K562 (cell line): ENCODE data around the gene SUPT3H. TPM values are rescaled to one million over a fixed set of nuclear protein-coding genes. Genes with fewer than 3 reads are reported as not detected.

Experiments
- ATAC-seq: fragments of 200-7000 bp; cut with Tn5 transposase; 3 replicates; pipeline ENCODE4 v1.9.1; 2020; ENCODE audit warnings: moderate library complexity
- BruUV-seq: library from RNA; stranded (reverse); fragments of 400-500 nt; replicated peaks from 2 replicates; lab custom pipeline; 2021; lab: Mats Ljungman, UMichigan
- CTCF ChIA-PET: fragments of 300-600 bp; formaldehyde crosslinking; extraction: SDS; loops from one replicate; lab custom pipeline; 2021; ENCODE audit warnings: low intra/inter-chr PET ratio; lab: Yijun Ruan, JAX
- POLR2A ChIA-PET: fragments of 300-600, 350-650 bp; sonication (Branson Sonifier 250); formaldehyde crosslinking; extraction: SDS; loops from one replicate; lab custom pipeline; 2021; ENCODE audit warnings: antibody characterized with exemption, inconsistent platforms; lab: Yijun Ruan, JAX
- DNase-seq, 4 experiments: peaks; one replicate each; pipeline versions ENCODE4 v3.0.0 to v3.0.0-alpha.2; 2011 to 2018; ENCODE audit warnings: low spot score in 3 of 4, mixed read lengths in 3 of 4; ENCODE audit errors: extremely low read depth in 1 of 4
- FAIRE-seq: peaks from 2 replicates; lab custom pipeline; 2011; peaks lifted over from hg19 to GRCh38; lab: Jason Lieb, UNC
- H2AFZ ChIP-seq: 2 replicates; pipeline ENCODE4 v1.6.0; 2011; ENCODE audit warnings: low read depth, low read length, control low read depth, inconsistent platforms
- H3K27ac ChIP-seq: fragments of 200-600 bp; 3 replicates; pipeline ENCODE4 v1.8.0; 2011; ENCODE audit warnings: low read depth, mild to moderate bottlenecking, control low read depth, inconsistent platforms, low read length, moderate library complexity, mixed read lengths; ENCODE audit errors: extremely low read depth
- H3K27me3 ChIP-seq, 2 experiments: fragments of 300-600 bp in 1 of 2; 2 replicates in 1 of 2; 3 replicates in 1 of 2; pipeline versions ENCODE4 v1.6.0 to v1.8.0; 2011; ENCODE audit warnings: inconsistent platforms in 2 of 2, low read length in 2 of 2, mild to moderate bottlenecking in 1 of 2, mixed read lengths in 1 of 2, moderate library complexity in 1 of 2; ENCODE audit not compliant: control insufficient read depth in 2 of 2, insufficient read depth in 2 of 2
- H3K36me3 ChIP-seq: fragments of 300-600 bp; 3 replicates; pipeline ENCODE4 v1.8.0; 2011; ENCODE audit warnings: mild to moderate bottlenecking, low read length, inconsistent platforms; ENCODE audit not compliant: control insufficient read depth, insufficient read depth
- H3K4me1 ChIP-seq, 2 experiments: fragments of 200-600 bp in 1 of 2; replicated peaks in 1 of 2; 2 replicates in 1 of 2; 3 replicates in 1 of 2; pipeline versions ENCODE4 v1.5.1 to v1.8.0; 2011; ENCODE audit warnings: inconsistent platforms in 2 of 2, low read length in 2 of 2, mild to moderate bottlenecking in 1 of 2, mixed read lengths in 1 of 2, moderate library complexity in 1 of 2; ENCODE audit not compliant: control insufficient read depth in 2 of 2, insufficient read depth in 2 of 2
- H3K4me2 ChIP-seq: 2 replicates; pipeline ENCODE4 v1.6.1; 2011; ENCODE audit warnings: low read length, control low read depth, inconsistent platforms, mixed read lengths; ENCODE audit not compliant: insufficient read depth
- H3K4me3 ChIP-seq: fragments of 200-600 bp; sonication (generic), shearing (Covaris generic); 2 replicates; pipeline ENCODE4 v1.5.1; 2016; ENCODE audit warnings: control low read depth, inconsistent platforms
- H3K79me2 ChIP-seq: fragments of 200-600 bp; 3 replicates; pipeline ENCODE4 v1.8.0; 2011; ENCODE audit warnings: low read length, inconsistent platforms; ENCODE audit not compliant: control insufficient read depth, insufficient read depth
- H3K9ac ChIP-seq, 2 experiments: 2 replicates each; pipeline versions ENCODE4 v1.6.0 to v1.6.1; 2011; ENCODE audit warnings: low read depth in 2 of 2, low read length in 2 of 2, control low read depth in 1 of 2, inconsistent platforms in 1 of 2, mild to moderate bottlenecking in 1 of 2, mixed read lengths in 1 of 2; ENCODE audit not compliant: insufficient read depth in 1 of 2
- H3K9me1 ChIP-seq: one replicate; pipeline ENCODE4 v1.6.0; 2011; ENCODE audit warnings: inconsistent platforms, mild to moderate bottlenecking, low read length, moderate library complexity; ENCODE audit not compliant: control insufficient read depth, insufficient read depth
- H3K9me3 ChIP-seq: replicated peaks from 2 replicates; pipeline ENCODE4 v1.5.1; 2011; ENCODE audit warnings: low read depth, low read length, inconsistent platforms; ENCODE audit not compliant: control insufficient read depth, insufficient read depth
- H4K20me1 ChIP-seq: replicated peaks from 2 replicates; pipeline ENCODE4 v1.6.1; 2011; ENCODE audit warnings: low read length, inconsistent platforms, mixed read lengths; ENCODE audit not compliant: control insufficient read depth, insufficient read depth
- DNMT1 ChIP-seq: fragments of 450-650 bp; IDR thresholded peaks from 2 replicates; pipeline ENCODE4 v1.6.1; 2016; ENCODE audit warnings: antibody characterized with exemption, mild to moderate bottlenecking
- E2F4 ChIP-seq: sonication (generic); formaldehyde crosslinking; IDR thresholded peaks from 2 replicates; pipeline ENCODE4 v1.8.0; 2022; ENCODE audit warnings: mild to moderate bottlenecking, low read depth, missing genetic modification reagents
- HMG20A ChIP-seq: fragments of 450-650 bp; formaldehyde crosslinking; conservative IDR thresholded peaks from 2 replicates; pipeline ENCODE4 v1.4.0; 2020; ENCODE audit warnings: mild to moderate bottlenecking, mixed read lengths
- ILF3 ChIP-seq: fragments of 450-650 bp; IDR thresholded peaks from 2 replicates; pipeline ENCODE4 v1.6.1; 2018; ENCODE audit warnings: antibody characterized with exemption, mild to moderate bottlenecking, moderate library complexity, borderline replicate concordance
- MCM3 ChIP-seq: fragments of 450-650 bp; IDR thresholded peaks from 2 replicates; pipeline ENCODE4 v1.6.1; 2016
- RBM25 ChIP-seq: fragments of 200-400 bp; formaldehyde crosslinking; IDR thresholded peaks from 2 replicates; pipeline ENCODE4 v1.6.1; 2018; ENCODE audit warnings: low read length, low read depth, moderate library complexity; ENCODE audit not compliant: severe bottlenecking
- RFX1 ChIP-seq: fragments of 450-650 bp; IDR thresholded peaks from 2 replicates; pipeline ENCODE4 v1.6.1; 2016; ENCODE audit warnings: mild to moderate bottlenecking, moderate library complexity
- YY1 ChIP-seq, 3 experiments: IDR thresholded peaks; 2 replicates each; pipeline ENCODE4 v1.6.1; 2011; ENCODE audit warnings: low read length in 2 of 3, mild to moderate bottlenecking in 2 of 3, moderate library complexity in 2 of 3, borderline replicate concordance in 1 of 3, control low read depth in 1 of 3, low read depth in 1 of 3; ENCODE audit not compliant: insufficient read depth in 3 of 3, insufficient replicate concordance in 2 of 3, control insufficient read depth in 1 of 3, insufficient read length in 1 of 3; ENCODE audit errors: extremely low read depth in 1 of 3
- ZBTB7A ChIP-seq: IDR thresholded peaks from 2 replicates; pipeline ENCODE4 v1.6.1; 2011; ENCODE audit warnings: low read depth, mild to moderate bottlenecking, low read length, moderate library complexity, borderline replicate concordance; ENCODE audit not compliant: control insufficient read depth
- ZBTB8A ChIP-seq: fragments of 450-650 bp; IDR thresholded peaks from 2 replicates; pipeline ENCODE4 v1.6.1; 2018; ENCODE audit warnings: mild to moderate bottlenecking, moderate library complexity; ENCODE audit not compliant: partially characterized antibody
- ZFX ChIP-seq: sonication (generic); formaldehyde crosslinking; IDR thresholded peaks from 2 replicates; pipeline ENCODE4 v1.8.0; 2022; ENCODE audit warnings: mild to moderate bottlenecking, missing genetic modification reagents, moderate library complexity
- ZNF253 ChIP-seq: fragments of 250-450 bp; sonication (Bioruptor Pico); conservative IDR thresholded peaks from 2 replicates; pipeline ENCODE4 v1.6.1; 2021; ENCODE audit warnings: mild to moderate bottlenecking
- ZNF583 ChIP-seq: fragments of 250-450 bp; sonication (Bioruptor Pico); IDR thresholded peaks from 2 replicates; pipeline ENCODE4 v1.4.0; 2020
- WGBS: fragments of 100-300 bp; shearing (Covaris generic); methylation state at CpG from one replicate; pipeline ENCODE4 v1.1.6; 2016; ENCODE audit warnings: low coverage, mixed read lengths; ENCODE audit not compliant: insufficient coverage; ENCODE audit errors: missing lambda C conversion rate; 5-methylcytosine and 5-hydroxymethylcytosine counted together
- in situ Hi-C: fragments of 300-500 bp; cut with MboI; formaldehyde crosslinking; loops from 4 replicates; pipeline ENCODE4 v1.15.0; 2018; ENCODE audit warnings: inconsistent platforms, mixed read lengths
- intact Hi-C: fragments of 100-400 bp; cut with micrococcal nuclease; formaldehyde crosslinking; loops from 2 replicates; pipeline ENCODE4 v1.14.2; 2022
- polyA plus RNA-seq, 8 experiments: library from polyadenylated mRNA; depleted of rRNA in 4 of 8; stranded (reverse) in 5 of 8; unstranded in 3 of 8; fragments of >200 nt; fragmentation: Nextera tagmentation in 2 of 8; fragmentation: Illumina TruSeq in 1 of 8; extraction: Ambion mirVana in 2 of 8; extraction: Trizol in 1 of 8; gene quantifications; 2 replicates each; pipeline versions ENCODE4 v1.2.1 to v1.2.3, GENCODE V29; 2011 to 2014; ENCODE audit warnings: inconsistent platforms in 1 of 8, missing spikeins in 1 of 8
- total RNA-seq, 7 experiments: library from RNA; depleted of rRNA in 6 of 7; stranded (reverse); fragments of >200 nt in 6 of 7; fragmentation: Illumina TruSeq in 2 of 7; extraction: Trizol in 2 of 7; gene quantifications; 2 replicates each; pipeline versions ENCODE4 v1.2.1 to v1.2.3, GENCODE V29; 2011 to 2021; ENCODE audit warnings: low replicate concordance in 1 of 7
- TF ChIP-seq, protein P1 (sequence below): fragments of 250-450 bp; sonication (Bioruptor Pico); IDR thresholded peaks from 2 replicates; pipeline ENCODE4 v1.8.0; 2021; ENCODE audit warnings: moderate library complexity, mild to moderate bottlenecking, inconsistent platforms

Gene SUPT3H
- total and polyA plus RNA-seq, 9 of the 15 experiments (the other 6 are each of a cell fraction or from before 2014, with no cell fraction given), result 7.2 to 16.3 (median 11.9) TPM

DNA sequence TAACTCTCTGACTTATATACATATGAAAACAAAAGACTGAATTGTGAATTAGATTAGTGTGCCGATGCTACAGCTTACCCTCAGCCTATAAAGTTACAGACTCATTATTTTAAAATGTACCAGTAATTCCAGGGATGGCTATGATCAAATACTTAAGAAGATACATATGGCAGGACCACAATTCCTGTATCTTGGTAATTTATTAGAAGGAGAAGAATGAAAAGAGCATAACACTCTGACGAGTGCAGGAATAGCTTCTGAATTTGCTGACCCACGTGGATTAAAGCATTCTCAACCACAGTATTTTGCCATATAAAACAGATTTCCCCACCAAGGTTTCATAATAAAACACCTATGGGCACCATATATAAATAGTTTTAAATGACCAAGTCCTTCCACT is 418.1 kb downstream of the SUPT3H start:
- Histone ChIP-seq H3K9ac (no peak overlapping the region), H3K4me3 (no peak overlapping the region), H3K27me3 (no peaks in the 10 kb centered on the region), H3K27ac (no peak overlapping the region), H3K4me1 (peaks cover 0 to 3% of the 10 kb centered on the region in 2 experiments; a peak in 1 of 5 replicates), H3K9me1 (no peaks in the 10 kb centered on the region), H3K79me2 (no peaks in the 10 kb centered on the region), H2AFZ (no peak overlapping the region), H4K20me1 (no peaks in the 10 kb centered on the region), H3K4me2 (no peak overlapping the region), H3K9me3 (no peaks in the 10 kb centered on the region), H3K36me3 (no peaks in the 10 kb centered on the region)
- ChIA-PET CTCF (no interaction called here), POLR2A (no interaction called here)
- BruUV-seq, result no TSS peak
- in situ Hi-C loops (no loop called here), intact Hi-C loops (no loop called here)
- no peak for ATAC-seq
- 58% methylated on average over 3 of the region's 3 CpGs for WGBS
- no peak for TF ChIP-seq RFX1
- TF ChIP-seq HMG20A (CRISPR knock-in tag), result no peak
- TF ChIP-seq DNMT1, result no peak
- TF ChIP-seq, protein P1, sequence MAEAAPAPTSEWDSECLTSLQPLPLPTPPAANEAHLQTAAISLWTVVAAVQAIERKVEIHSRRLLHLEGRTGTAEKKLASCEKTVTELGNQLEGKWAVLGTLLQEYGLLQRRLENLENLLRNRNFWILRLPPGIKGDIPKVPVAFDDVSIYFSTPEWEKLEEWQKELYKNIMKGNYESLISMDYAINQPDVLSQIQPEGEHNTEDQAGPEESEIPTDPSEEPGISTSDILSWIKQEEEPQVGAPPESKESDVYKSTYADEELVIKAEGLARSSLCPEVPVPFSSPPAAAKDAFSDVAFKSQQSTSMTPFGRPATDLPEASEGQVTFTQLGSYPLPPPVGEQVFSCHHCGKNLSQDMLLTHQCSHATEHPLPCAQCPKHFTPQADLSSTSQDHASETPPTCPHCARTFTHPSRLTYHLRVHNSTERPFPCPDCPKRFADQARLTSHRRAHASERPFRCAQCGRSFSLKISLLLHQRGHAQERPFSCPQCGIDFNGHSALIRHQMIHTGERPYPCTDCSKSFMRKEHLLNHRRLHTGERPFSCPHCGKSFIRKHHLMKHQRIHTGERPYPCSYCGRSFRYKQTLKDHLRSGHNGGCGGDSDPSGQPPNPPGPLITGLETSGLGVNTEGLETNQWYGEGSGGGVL (CRISPR knock-in tag), result no peak
- TF ChIP-seq ZNF583, result no peak
- no peak for TF ChIP-seq E2F4 (CRISPR knock-in tag)
- no peak for TF ChIP-seq RBM25
- TF ChIP-seq MCM3, result no peak
- TF ChIP-seq ZBTB8A, result no peak
- TF ChIP-seq ZNF253, result no peak
- TF ChIP-seq ZBTB7A, result no peak
- no peak for TF ChIP-seq ILF3
- no peak for TF ChIP-seq ZFX (CRISPR knock-in tag)
- no peak for TF ChIP-seq YY1 (IDR thresholded peaks at IDR 0.05; ENCODE audit: borderline replicate concordance in 1 of 3, control insufficient read depth in 1 of 3, extremely low read depth in 1 of 3, insufficient read depth in 3 of 3, insufficient read length in 1 of 3, insufficient replicate concordance in 2 of 3, low read depth in 1 of 3, low read length in 2 of 3)
- DNase-seq, result no peak
- FAIRE-seq, result no peak
